ENCODE results near the gene MSRB2. TPM values are rescaled to one million over a fixed set of nuclear protein-coding genes. Genes with fewer than 3 reads are reported as not detected.

MSRB2 gene
- polyA plus RNA-seq, 1 experiment, result 48.6 TPM

DNA sequence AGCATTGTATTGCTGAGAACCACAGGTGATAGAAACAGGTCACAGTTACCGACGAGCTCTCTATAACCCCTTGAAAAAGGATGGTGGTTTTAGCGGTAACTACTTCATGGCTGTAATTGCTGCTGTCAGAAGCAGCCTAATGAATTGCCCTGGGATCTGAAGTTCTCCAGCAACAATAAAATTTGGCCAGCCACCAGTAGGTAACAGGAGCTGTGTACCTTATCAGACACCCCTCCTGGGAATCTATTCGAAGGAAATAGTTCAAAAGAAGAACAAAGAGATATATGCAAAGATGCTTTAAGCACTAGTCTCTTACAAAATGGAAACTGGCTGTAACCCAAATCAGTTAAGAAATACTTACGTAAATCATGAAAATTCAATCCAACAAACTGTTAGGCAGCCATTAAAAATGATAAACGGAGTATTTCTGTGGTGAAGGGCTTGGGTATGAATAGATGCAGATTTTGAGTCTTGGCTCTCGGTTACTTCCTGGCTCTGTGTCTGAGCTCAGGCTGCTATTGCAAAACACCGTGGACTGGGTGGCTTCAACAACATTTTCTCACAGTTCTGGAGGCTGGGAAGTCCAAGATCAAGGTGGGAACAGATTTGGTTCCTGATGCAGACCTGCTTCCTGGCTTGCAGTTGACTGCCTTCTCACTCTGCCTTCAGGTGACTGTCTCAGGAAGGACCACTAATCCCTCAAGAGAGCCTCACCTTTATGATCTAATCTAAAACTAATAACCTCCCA is 1.6 kb downstream of the MSRB2 start:
- ChIA-PET CTCF (interaction anchor here (1.4 kb wide), 1 partner anchor 17 kb away, joined by 3 read pairs; no protein-coding TSS in a partner anchor), POLR2A (no interaction called here)
- Histone ChIP-seq H3K4me3 (ENCODE audit: low read depth, low read length) (peak overlapping the region; percentile 67), H3K27me3 (ENCODE audit: control insufficient read depth, insufficient read depth, low read length) (no peaks in the 10 kb centered on the region), H3K36me3 (ENCODE audit: control insufficient read depth, insufficient read depth, low read length) (no peaks in the 10 kb centered on the region)
- DNase-seq (ENCODE audit: low read depth), result no peak
- no peak for TF ChIP-seq CTCF (IDR thresholded peaks at IDR 0.05; ENCODE audit: insufficient read depth, low read depth, low read length)

DNA sequence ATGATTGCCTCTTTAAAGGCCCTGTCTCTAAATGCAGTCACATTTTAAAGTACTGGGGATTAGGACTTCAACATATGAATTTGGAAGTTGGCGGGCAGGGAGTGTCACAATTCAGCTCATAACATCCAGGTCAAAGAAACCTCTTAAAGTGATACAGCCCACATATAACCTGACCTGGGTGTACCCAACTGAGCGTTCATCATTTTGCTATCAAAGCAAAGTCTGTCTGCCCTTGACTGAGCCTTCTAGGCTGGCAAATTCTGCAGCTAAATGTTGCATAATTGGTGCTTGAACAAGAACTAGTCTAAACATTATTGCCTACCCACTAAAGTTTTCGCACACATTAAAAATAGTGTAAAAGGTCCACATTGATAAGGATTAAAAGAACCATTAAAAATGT is 3.7 kb downstream of the MSRB2 start:
- CTCF ChIA-PET, result no interaction called here
- H3K36me3 ChIP-seq (ENCODE audit: control insufficient read depth, insufficient read depth, low read length), result peaks cover 1% of the 10 kb centered on the region
- H3K4me3 ChIP-seq (ENCODE audit: low read depth, low read length), result no peak overlapping the region
- no peaks in the 10 kb centered on the region for H3K27me3 ChIP-seq (ENCODE audit: control insufficient read depth, insufficient read depth, low read length)
- TF ChIP-seq CTCF (IDR thresholded peaks at IDR 0.05; ENCODE audit: insufficient read depth, low read depth, low read length), result no peak
- no peak for DNase-seq (ENCODE audit: low read depth)
- POLR2A ChIA-PET, result no interaction called here

DNA sequence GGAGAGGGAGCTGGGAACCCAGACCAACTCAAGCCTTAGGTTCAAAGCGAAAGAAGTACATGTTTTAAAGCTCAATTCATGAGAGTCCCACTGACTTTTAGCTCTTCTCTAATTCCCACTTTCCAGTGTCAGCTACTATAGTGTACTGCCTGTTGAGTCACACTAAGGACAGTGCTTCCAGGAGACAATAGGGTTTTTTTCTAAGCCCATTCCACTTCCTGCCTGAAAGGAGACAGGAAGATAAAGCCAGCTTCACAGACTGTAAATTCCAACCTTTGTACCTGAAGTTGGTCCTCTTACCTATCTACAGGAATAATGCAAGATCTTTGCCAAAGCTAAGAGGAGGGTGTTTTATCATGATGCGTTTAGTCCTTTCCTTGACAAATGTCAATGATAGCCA is 4.4 kb downstream of the MSRB2 start:
- no peaks in the 10 kb centered on the region for H3K27me3 ChIP-seq (ENCODE audit: control insufficient read depth, insufficient read depth, low read length)
- POLR2A ChIA-PET, result no interaction called here
- no peak overlapping the region for H3K4me3 ChIP-seq (ENCODE audit: low read depth, low read length)
- no peak for TF ChIP-seq CTCF (IDR thresholded peaks at IDR 0.05; ENCODE audit: insufficient read depth, low read depth, low read length)
- CTCF ChIA-PET, result no interaction called here
- DNase-seq (ENCODE audit: low read depth), result no peak
- peaks cover 8% of the 10 kb centered on the region for H3K36me3 ChIP-seq (ENCODE audit: control insufficient read depth, insufficient read depth, low read length)

- CTCF ChIA-PET, result no interaction called here
- POLR2A ChIA-PET, result no interaction called here
- Histone ChIP-seq H3K27me3 (ENCODE audit: control insufficient read depth, insufficient read depth, low read length) (no peaks in the 10 kb centered on the region), H3K36me3 (ENCODE audit: control insufficient read depth, insufficient read depth, low read length) (peaks cover 8% of the 10 kb centered on the region), H3K4me3 (ENCODE audit: low read depth, low read length) (no peak overlapping the region)
- DNase-seq (ENCODE audit: low read depth), result no peak
- no peak for TF ChIP-seq CTCF (IDR thresholded peaks at IDR 0.05; ENCODE audit: insufficient read depth, low read depth, low read length)
Measured at GRCh38 chr10:23100331-23101030, 5.1 kb downstream of the MSRB2 start.

DNA sequence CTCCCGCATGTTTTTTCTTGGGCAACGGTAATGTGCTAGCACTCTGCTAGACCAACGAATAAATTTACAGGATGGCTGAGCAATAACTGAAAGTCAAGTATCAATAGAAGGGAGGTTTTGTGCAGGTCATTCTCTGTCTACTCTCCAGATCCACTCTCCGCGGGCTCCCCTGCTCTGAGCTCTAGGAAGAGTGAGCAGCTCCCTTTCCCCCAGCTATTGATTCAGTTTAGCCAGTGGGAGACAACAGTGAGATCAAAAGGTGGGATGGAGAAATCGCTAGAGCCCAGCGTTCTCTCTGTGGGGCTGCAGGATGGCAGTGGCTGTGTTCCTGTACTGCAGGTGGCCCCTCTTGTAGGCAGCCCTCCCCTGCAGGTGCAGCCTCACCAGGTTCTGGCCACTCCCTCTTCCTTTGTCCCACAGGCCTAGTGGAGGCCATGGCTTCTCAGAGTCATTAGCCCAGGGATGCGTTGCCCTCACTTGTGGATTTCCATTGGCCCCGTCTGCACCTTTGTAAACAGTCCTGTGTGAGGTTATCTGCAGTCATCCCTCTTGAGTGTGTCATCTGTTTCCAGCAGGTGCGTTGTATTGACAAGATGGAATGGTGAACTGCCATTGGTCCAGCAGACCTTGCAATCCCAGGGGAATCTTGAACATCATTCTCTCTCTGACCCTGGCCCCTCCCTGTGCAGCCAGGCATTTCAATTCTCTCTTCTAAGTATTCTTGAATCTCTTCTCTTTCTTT is 11.1 kb downstream of the MSRB2 start:
- Histone ChIP-seq H3K36me3 (ENCODE audit: control insufficient read depth, insufficient read depth, low read length) (peaks cover 15% of the 10 kb centered on the region), H3K4me3 (ENCODE audit: low read depth, low read length) (no peak overlapping the region), H3K27me3 (ENCODE audit: control insufficient read depth, insufficient read depth, low read length) (no peaks in the 10 kb centered on the region)
- no peak for DNase-seq (ENCODE audit: low read depth)
- ChIA-PET CTCF (no interaction called here), POLR2A (no interaction called here)
- no peak for TF ChIP-seq CTCF (IDR thresholded peaks at IDR 0.05; ENCODE audit: insufficient read depth, low read depth, low read length)

Data from BJ (cell line).